ENCODE results near the gene ZC4H2.
"Not testable (repeated sequence)": the region's sequence is repeated elsewhere in the genome, so short reads cannot be mapped to it uniquely, and the experiment has no call there.

Gene ZC4H2, protein sequence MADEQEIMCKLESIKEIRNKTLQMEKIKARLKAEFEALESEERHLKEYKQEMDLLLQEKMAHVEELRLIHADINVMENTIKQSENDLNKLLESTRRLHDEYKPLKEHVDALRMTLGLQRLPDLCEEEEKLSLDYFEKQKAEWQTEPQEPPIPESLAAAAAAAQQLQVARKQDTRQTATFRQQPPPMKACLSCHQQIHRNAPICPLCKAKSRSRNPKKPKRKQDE

DNA sequence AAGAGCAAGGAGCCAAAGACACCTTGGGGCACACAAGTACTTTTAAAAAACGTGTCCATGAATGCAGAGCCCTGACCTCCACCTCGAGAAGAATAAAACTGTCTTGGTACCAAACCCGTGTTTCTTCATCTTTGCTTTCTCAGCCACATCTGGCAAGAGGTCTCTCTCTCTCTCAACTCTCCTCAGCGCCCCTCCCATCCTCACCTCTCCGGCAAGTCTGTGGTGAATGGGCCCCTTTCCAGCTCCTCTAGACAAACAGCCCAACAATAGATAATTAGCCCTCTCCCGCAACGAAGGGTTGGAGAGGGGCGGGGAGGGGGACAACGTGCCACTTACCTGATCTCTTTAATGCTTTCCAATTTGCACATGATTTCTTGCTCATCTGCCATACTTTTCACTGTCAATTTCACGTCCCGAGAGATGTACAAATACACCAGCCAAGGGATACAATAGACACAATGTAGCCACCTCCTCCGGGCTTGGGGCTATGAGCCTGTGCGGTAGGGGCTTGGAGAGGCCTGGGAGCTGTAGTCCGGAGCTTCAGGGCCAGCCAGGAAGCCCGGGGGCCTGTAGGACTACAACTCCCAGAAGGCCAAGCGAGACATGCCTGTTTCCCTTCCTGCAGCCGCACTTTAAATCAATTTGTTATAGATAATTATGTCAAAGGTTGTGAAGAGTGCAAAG is at the start of gene ZC4H2:
Gene ZC4H2, minus strand, starts transcription at position 462 of the 684 bp plus-strand sequence. Its CDS starts 73 bp downstream, at position 389.
- peak; percentile 40 for DNase-seq

DNA sequence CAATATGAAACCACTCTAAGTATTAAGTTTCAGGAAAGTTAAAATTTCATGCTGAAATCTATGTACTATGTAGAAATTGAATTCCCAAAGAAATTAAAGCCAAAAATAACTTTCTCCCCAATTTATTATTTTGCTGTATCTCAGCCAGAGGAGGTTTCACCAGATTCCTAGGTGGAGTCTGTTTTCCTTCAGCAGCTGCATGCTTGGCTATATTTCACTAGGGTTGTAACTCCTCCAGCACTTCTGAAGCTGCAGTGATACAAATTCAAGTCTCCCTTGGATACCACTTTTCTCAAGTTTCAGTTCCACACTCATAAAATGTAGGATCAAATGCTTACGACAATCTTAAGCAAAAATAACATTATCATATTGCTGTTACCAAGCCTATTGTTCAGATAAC is 41.2 kb upstream of the ZC4H2 start:
- DNase-seq = no peak

DNA sequence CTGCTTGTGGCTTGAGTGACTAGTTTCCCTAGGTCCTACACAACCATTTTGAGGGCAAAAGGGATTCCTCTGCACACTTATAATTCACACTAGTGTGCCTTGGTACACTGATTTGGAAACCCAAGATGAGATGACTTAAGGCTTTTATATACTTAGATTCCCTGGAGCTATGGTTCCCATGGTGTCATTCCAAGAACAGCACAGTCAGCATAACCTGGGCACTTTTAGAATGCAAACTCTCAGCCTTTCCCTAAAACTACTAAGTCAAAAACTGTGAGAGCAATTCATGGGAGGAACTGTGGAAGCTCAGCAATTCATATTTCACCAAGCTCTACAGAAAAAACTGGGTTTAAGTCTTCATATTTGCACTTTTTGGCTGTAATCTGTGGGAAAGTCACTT is 38.0 kb upstream of the ZC4H2 start:
- no peak for DNase-seq

DNA sequence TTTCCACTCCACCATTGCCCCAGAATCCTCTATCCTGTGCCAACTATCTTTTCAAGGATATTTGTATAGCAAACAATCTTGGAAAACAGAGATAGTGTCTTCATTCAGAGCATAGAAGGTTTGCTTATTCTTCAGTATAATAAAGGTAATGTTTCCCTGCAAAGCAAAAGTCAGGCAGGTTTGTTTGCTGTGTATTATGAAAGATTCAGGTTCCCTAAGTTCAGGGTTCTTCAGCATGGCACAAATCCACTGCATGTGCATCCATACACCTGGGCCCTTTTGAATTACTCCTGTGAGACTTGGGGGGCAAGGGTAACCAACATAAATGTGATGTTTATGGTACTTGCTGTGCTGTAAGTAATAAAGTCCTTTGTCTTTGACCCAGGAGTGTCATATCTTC is 33.2 kb upstream of the ZC4H2 start:
- no peak for DNase-seq

DNA sequence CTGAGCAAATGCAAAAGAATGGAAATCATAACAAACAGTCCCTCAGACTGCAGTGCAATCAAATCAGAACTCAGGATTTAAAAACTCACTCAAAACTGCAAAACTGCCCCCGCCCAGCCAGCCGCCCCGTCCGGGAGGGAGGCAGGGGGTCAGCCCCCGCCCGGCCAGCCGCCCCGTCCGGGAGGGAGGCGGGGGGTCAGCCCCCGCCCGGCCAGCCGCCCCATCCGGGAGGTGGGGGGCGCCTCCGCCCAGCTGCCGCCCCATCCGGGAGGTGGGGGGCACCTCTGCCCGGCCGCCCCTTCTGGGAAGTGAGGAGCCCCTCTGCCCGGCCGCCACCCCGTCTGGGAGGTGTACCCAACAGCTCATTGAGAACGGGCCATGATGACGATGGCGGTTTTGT is 26.0 kb upstream of the ZC4H2 start:
- not testable (repeated sequence) for DNase-seq

DNA sequence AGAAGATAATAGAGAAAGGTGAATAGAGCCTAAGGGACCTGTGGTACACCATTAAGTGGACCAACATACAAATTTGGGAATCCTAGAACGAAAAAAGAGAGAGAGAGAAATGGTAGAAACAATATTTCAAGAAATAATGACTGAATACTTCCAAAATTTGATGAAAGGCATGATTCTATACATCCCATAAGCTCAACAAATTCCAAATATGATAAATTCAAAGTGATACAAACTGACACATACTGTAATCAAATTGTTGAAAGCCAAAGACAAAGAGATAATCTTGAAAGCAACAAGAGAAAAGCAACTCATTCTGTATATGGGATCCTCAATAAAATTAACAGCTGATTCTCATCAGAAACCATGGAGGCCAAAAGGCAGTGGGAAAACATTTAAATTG is 20.6 kb upstream of the ZC4H2 start:
- no peak for DNase-seq

DNA sequence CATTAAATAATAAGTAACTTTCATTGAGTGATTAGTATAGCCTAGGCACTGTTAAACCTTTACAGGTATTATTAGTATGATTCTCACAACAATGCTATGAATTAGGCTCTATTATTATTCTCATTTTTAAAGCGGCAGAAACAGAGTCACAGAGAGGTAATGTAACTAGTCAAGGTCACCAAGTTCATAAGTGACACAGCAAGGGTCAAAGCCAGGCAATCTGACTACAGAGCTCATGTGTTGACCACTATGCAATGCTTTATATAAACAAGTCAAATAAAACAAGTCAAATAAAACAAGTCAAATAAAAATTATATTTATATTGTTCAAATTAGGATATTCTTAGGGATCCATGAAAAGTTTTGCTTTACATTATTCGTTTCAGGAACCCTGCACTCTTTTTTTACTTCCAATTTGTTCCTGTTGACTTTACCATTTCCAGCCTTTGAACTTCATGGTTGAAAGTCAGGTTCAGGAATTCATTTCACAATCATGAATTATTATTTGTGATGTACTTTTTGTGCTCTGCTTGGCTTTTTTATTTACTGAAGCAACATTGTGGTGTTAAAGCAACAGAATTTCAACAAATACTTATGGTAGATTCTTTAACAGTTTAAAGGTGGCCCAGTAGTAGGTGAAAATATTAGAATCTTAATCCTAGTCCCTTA is 18.0 kb upstream of the ZC4H2 start:
- DNase-seq = no peak

DNA sequence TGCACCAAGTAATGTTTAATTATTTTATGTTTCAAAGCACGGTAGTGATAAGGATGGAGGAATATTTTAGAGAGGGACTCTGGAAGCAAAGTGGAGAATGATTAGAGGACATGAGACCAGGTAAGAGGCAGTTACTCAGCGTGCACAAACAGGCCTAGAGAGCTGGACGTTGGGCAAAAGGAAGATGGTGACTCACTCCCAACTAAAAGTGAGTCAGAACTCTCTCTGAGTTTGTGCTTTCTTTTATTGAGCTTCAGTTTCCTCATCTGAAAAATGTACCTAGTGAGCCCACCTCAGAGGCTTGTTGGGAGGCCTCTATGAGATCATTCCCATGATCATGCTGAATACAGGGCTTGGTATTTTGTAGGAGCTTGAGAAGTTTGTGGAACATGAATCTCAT is 1.6 kb upstream of the ZC4H2 start:
- no peak for DNase-seq

DNA sequence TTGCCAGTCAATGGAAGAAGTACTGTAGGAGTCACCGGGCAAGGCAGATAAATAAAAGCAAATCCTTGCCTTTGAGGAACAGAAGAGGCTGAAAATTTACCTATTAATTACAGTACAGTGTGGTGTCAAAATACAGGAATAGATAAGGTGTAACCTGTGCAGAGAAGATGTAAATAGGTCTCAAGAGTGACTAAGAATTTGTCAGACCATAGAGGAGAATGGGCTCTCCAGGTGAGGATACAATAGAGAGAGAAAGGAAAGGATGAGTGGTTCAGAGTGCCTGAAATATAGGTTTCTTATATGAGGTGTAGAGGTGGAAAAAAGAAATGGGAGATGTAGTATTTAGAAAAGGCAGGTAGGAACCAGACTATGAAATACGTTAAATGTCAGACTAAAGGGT is 801 bp upstream of the ZC4H2 start:
- DNase-seq = no peak

DNA sequence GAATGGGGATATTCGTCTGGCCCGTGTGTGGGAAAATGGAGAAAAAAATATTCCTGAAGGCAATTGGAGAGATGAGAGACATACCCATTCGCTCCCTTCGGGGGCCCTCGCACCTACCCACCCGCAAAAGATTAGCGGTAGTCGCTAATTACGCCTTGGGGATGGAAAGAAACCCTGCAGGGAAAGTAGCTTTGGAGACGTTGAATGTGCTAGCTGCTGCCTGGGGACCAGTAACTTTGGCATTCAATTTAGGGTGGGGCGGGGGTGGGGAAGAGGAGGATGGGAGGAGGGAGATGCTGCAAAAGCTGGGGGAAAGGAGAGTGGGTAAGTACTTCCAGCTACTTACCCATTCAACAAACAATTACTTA is 407 bp upstream of the ZC4H2 start:
- DNase-seq = no peak

DNA sequence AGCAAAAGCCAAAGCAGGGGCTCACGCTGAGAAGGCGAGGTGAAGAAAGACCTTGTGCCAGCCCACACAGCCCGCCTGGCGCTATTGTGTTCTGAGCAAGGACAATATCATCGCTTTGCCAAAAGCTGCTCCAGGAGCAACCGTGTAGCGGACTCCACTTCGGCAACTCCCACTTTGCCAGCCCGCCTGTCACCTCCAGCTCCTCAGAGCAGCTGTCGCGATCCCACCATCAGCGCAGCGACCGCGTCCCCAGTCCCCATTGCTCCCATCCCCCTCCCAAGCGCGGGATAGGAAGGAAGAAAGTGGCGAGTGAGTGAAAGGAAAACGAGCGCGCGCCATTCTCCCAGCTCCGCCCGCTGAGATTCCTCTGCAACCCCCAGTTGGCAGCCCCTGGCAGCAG is 759 bp downstream of the ZC4H2 start:
- peak; percentile 0 for DNase-seq

DNA sequence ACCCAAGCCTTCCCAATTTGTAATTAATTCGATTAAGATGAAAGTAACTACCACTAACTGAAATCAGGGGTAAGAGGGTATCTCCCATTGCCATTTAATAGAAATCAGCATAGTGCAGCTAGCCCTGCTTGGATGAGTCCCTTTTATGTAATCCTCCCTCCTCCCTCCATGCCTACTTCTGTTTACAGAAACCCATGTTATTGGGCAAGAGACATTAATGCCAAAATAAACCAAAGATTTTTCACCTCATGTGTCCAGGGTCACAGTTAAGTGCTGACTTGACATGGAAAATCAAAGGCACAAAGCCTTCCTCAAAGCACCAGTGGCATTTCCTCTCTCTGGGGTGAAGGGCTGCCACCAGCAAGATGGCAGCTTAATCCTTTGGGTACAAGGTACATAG is 50.8 kb downstream of the ZC4H2 start:
- DNase-seq = no peak

DNA sequence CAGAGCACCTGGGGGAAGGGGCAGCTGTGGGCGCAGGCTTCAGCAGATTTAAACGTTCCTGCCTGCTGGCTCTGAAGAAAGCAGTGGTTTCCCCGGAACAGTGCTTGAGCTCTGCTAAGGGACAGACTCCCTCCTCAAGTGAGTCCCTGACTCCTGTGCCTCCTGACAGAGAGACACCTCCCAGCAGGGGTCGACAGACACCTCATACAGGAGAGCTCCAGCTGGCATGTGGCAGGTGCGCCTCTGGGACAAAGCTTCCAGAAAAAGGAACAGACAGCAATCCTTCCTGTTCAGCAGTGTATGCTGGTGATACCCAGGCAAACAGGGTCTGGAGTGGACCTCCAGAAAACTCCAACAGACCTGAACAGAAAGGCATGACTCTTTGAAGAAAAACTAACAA is 68.1 kb downstream of the ZC4H2 start:
- DNase-seq = no peak

DNA sequence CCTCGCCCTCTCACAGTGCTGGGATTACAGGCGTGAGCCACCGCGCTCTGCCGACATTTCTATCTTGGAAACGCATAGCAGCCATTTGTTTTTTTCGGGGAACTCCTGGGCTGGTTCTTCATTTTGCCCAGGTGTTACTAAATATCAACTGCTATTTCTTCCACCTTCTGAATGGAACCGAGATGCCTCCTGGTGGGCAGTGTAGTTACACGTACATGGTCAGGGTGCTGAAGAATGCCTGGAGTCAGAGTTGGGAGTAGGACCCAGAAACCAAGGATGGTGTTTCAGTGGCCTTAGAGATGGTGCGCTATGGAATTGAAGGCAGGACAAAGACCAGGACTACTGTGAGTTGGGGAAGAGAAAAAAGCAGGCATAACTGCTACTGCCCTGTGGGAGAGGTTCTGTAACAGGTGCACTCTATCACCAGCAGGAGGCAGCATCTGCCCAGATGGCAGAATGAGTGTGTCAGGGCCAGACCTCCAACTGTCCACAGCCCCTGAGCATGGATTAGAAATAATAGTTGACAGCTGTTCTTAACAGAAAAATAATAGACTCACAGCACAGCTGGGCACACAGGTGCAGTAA is 81.7 kb downstream of the ZC4H2 start:
- DNase-seq = no peak

DNA sequence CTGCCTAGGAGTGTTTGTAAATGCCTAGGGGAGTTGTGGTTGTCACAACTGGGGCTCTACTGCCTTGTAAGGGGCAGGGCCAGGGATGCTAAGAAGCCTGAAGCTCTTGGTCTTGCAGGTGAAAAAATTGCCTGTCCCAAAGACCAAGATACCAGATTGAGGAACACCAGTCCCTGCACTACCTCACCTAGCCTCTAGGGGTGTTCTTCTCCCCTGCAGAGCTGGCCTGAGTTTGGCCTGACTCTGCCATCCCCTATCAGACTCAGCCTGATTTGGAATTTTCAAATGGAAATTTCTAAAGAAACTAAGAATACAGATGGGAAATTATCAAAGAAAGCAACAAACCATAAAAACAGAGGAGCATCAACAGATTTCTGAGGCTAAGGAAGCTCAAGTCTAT is 90.4 kb downstream of the ZC4H2 start:
- DNase-seq = no peak

DNA sequence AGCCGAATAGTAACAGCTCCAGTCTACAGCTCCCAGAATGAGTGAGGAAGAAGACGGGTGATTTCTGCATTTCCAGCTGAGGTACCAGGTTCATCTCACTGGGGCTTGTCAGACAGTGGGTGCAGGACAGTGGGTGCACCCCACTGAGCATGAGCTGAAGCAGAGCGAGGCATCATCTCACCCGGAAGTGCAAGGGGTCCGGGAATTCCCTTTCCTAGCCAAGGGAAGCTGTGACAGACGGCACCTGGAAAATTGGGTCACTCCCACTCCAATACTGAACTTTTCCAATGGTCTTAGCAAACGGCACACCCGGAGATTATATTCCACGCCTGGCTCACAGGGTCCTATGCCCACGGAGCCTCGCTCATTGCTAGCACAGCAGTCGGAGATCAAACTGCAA is 97.5 kb downstream of the ZC4H2 start:
- not testable (repeated sequence) for DNase-seq

DNA sequence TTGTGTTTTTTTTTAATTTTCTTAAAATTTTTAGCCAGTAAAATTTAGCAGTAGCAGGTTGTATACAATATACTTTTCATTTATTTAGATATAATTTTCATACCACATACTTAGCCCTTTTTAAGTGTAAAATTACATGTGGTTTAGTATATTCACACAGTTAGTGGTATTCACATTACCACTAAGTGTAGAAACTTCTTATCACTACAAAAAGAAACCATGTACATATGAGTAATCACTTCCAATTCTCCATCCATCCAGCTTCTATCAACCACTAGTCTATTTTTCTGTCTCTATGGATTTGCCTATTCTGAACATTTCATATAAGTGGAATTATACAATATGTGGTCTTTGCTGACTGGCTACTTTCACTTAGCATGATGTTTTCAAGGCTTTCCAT is 109.0 kb downstream of the ZC4H2 start:
- no peak for DNase-seq

Measured in activated effector memory CD4-positive, alpha-beta T cell treated with Interleukin-2 at 50 U/mL for 16 hours (primary cell).